Stimulated activated CD8-positive, alpha-beta memory T cell treated with anti-CD3 and anti-CD28 coated beads, Interleukin-7, amount 100 ng/mL, for 1 hour (primary cell): ENCODE data around the gene AKR1C1.
"Not testable (repeated sequence)": the region's sequence is repeated elsewhere in the genome, so short reads cannot be mapped to it uniquely, and the experiment has no call there.

Experiments
- DNase-seq, 2 donors: peaks; one replicate each; pipeline ENCODE4 v3.0.0-alpha.2; 2020; ENCODE audit warnings: low read depth in 2 of 2

AKR1C1 gene

DNA sequence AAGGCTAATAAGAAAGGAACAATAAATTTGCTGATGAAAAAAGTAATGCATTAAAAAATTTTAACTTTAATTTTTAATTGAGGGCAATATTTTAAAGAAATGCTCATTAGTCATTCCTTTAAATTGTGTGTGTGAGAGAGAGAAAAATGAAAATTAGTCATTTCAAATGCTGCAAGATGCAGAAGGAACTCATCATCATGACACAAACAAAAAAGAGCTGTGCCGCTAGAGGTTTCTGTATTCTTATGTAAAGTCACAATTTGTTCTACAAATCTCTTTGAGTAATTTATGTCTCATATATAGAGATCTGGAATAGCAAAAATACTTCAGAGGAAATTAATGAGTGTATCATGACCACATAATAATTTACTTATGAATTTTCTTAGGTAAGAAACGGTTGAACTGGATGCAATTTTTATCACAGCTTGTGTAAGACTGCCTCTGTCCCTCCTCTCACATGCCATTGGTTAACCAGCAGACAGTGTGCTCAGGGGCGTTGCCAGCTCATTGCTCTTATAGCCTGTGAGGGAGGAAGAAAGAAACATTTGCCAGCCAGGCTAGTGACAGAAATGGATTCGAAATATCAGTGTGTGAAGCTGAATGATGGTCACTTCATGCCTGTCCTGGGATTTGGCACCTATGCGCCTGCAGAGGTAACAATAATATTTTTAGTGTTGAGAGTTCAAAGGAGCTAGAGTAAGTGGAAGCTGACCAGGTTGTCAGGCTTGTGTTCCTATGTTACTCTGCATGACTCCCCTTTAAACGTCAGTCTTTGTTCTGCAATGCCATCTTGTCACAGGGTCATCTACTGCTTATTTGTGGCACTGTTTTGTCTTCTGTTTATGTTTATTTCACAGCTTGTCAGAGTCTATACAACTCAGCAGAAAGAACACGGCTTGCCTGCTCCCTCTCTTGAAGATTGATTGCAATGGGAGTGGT is at the start of gene AKR1C1:
Gene AKR1C1 (plus strand): TSS at position 540 of the 939 bp plus-strand sequence. CDS start 30 bp downstream, at position 570.
- not testable (repeated sequence) for DNase-seq

DNA sequence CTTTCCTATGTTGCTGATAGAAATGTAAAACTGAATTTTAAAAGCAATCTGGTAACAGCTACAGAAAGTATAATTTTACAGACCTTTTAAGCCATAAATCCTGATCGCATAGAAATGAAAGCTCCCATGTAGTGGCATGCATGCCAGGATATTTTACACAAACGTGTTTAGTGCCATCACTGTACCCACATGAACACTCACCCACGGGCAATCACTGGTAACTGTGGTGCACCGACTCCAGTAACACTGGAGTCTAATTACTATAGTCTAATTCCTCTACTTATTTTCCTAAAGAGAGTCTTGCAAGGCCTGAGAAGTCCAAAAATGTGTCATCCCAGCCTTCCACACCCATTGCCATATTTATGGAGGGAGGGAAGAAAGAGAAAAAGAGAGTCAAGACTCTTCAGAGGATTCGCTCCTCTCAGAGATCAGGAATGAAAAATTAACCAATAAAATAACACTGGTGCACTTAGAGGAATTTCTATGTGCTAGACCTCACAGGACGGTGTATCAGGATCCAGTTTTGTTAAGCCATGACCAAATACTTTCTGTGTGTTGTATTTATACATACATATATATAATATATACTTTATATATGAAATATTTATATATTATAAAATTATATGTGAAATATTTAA is 48.9 kb upstream of the AKR1C1 start:
- no peak for DNase-seq

DNA sequence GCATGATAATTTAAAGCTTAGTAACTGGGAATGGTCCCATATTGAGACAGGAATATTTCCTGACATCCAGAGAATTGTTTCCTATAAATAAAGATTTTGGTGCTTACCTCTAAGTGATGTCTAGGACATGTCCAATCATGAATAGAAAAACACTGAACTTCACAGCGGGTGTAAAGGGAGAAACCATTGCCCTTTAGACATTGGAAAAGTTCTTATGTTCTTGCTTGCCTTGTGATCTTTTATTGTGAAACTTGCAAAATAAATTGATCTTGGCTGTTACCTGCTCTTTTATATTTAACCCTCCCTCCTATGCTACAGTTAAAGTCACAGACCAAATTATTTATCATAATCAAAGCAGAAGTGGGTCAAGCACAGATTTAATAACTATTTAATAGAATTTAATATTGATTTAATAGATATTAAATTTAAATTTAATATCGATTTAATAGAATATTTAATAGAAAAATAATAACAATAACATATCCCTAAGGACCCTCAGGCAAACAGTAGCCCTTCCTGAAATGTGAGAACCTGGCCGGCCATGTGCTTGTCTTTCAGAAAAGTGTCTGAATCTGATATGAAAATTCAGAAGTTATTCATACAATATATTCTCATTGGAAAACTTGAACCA is 47.0 kb upstream of the AKR1C1 start:
- DNase-seq = no peak

DNA sequence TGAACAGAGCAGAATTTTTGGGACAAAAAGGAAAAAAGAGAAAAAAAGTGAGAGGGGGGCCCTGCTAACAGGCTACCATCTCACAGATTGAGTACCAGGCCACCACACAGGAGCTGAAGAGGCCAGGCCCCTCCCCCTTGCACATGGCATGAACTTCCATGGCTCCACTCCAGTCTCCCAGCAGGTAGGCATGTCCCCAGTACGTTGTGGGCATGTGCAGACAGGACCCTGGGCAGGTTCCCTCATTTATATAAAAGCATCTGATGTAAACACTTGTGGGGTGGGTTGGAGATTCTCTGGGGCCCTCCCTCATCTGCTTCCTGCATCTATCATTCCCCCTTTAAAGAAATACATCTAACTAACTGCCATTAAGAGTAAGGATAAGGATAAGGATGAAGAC is 45.0 kb upstream of the AKR1C1 start:
- DNase-seq = no peak

DNA sequence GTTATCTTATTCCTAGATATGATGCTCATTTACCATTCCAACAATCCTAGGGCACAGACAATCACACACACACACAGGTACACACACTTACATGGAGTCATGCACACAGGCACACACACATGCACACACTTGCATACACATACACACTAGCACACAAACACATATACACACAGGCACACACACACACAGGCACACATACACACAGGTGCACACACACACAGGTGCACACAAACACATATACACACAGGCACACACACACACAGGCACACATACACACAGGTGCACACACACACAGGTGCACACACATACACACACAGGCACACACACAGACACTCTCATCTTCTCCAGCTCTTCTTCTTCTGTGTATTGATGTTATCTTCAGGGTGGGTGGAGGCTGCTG is 38.7 kb upstream of the AKR1C1 start:
- not testable (repeated sequence) for DNase-seq

DNA sequence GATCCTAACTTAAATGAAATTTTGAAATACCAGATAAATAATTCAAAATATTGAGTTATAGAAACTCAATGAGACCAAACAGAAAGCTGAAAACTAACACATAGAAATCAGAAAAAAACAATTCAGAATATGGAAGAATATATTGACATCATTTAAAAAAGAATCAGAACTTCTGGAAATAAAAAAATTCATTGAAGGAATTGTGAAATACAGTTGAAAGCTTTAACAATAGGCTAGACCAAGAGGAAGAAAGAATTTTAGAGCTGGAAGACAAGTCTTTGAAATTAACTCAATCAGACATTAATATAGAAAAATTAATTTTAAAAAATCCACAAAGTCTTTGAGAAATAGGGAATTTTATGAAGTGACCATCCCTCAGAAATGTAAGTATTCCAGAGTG is 36.8 kb upstream of the AKR1C1 start:
- no peak for DNase-seq

DNA sequence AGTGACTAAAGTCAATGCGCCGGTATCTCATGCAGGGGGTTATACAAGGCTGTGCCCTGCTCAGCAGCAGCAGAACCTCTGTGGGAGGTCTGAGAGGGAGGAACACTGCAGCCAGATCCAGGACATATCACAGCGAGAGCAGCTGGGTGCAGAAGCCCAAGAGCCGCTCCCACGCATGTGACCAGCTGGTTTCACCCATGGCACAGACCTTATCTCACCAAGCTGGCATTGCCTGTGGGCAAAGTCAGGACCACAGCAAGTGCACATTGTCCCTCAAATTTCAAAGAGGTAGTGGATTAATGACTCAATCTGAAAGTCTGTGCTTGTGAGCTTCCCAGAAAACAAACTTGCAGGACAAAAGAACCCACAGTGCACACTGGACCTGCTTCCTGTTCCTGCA is 31.6 kb upstream of the AKR1C1 start:
- DNase-seq = no peak

DNA sequence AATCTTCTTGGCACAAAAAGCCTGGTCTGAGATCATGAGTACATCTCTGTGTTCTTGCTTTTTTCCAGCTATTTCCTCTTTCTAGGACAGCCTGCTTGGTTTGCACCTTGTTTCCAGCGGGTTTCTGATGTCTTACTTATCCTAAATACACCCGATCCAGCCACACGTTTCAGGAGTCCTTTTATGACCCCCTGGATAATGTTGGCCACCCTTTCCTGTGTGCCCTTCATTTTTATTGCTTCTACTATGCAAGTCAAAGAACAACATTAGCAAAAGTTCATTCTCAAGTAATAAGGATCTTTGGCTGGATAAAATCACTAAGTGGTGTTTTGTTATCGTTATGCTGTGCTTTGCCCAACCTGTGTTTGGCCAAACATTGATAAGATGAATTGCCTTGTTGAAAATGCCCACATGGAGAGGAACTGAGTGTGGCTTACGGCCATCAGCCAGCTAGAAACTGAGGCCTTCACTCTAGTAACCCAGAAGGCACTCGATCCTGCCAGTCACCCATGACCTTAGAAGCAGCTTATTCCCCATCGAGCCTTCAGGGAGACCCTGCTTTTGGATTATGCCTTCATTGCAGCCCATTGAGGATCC is 28.7 kb upstream of the AKR1C1 start:
- DNase-seq = no peak

DNA sequence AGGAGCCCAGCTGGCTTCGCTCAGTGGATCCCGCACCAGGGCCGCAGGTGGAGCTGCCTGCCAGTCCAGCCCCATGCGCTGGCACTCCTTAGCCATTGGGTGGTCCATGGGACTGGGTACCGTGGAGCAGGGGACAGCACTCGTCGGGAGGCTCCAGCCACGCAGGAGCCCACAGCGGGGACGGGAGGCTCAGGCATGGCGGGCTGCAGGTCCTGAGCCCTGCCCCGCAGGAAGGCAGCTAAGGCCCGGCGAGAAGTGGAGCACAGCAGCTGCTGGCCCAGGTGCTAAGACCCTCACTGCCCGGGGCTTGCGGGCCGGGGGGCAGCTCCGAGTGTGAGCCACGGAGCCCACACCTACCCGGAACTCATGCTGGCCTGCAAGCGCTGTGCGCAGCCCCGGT is 25.9 kb upstream of the AKR1C1 start:
- no peak for DNase-seq

DNA sequence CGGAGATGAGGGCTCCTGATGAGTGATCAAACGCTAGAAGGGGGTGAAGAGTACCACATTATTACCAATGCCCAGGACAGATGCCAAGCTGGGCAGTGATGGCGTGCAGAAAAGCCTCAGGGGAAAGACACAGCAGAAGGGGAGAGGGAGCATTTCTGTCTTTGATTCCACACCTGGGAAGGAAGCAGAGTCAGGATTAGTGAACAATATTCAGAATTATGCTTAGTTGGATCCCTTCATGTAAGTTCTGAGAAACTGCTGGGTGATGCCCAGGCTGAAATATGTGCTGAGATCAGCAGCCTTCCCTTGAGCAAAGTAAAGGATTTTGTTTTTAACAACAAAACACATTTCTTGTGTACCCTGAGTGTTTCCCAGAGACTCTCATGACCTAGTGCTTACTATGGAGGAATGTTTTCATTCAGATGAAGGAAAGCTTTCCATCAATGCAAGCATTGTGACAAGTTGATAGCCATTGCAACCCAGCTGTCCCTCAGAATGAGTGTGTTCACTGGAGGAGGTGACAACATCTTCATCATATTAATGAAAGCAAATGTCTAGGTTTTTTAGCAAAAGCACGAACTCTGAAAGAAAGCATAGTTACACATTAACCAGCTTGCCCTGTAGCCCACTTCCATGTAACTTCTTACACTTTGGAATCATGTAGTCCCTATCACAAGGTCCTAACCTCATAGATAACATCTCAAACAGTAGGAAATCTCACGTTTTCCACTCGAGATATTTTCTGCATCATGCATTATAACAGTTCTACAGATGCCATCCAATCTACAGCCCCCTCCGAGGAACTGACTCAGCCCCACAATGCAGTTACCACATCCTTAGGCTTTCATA is 23.8 kb upstream of the AKR1C1 start:
- no peak for DNase-seq

DNA sequence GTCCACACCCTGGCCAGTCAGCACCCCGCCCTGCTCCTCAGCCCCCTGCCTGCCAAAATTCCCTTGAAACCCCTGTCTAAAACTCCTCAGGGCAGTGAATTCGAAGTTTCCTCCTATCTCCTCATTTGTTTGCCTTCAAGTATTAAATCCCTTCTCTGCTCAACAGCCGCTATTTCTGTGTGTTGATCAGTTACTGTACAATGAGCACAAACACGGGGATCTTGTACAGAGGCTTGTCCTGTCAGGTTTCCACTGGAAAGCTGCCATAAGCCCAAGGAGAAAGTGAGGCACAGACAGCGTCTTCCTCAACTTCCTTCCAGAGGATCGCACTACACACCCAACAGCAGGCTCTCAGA is 23.2 kb upstream of the AKR1C1 start:
- DNase-seq = not testable (repeated sequence)

DNA sequence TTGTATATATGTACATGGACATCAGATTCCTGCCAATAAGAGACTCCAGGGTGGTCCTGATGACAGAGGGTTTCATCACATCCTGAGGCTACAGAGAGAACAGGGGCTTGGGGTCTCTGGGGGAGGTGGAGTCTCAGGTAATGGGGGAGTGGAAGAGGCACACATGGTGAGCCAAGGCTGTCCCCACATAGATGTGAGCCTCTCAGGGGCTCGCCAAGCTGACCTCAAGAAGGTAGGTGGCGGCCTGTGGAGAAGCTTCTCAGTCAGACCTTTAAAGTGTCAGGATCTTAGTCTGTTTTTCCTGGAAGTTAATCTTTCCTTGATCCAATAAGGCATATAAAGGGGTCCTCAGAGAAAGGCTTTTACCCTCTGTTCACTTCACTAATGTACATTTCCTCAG is 22.3 kb upstream of the AKR1C1 start:
- not testable (repeated sequence) for DNase-seq

DNA sequence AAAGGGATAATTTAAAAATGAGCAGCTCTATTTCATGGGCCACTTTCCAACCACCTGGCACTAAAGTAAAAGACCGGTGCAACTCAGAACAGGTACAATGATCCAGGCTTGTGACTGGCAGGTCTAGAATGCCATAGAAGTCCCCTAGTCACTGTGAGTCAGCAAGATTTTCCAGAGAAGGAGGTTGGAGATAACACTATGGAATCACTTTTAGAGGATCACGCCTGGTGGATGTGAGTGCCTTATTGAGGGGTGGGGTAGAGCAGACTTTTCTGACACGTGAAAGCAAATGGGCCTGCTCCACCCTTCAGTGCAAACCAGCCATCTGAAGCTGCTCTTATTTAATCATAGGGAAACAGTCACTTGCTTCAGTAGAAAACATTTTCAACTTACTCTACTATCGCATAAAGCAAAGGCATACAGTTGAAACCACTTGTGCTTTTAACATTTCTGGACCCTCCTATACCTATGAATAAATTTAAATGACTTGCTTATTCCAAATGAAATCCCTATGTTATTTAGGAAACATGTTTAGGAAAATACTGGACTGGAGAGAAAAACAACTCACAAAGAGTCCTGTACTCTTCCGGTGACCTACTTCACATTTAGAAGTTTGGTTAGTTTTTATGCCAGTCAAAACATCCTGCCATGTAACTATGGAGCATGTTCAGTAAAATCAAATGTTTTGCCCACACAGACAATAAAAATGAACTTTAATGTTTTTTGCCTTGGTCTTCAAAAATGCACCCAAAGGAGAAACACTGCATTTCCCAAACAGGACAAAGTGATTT is 21.5 kb upstream of the AKR1C1 start:
- DNase-seq = no peak

DNA sequence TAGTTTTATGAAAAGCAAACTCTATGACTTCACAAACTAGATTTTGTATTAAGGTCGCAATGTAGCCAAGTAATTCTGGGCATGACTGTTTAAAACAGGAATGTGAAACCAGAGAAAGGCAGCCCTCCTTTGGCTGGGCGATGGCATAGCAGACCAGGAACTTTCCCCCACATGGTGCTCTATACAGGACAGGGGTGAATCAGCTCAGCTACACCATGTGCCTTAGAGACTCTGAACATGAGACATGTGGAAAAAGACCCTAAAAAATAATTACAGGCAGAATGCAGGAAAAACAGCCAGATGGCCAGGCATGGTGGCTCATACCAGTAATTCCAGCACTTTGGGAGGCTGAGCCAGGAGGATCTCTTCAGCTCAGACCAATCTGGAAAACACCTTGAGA is 20.3 kb upstream of the AKR1C1 start:
- DNase-seq = not testable (repeated sequence)

DNA sequence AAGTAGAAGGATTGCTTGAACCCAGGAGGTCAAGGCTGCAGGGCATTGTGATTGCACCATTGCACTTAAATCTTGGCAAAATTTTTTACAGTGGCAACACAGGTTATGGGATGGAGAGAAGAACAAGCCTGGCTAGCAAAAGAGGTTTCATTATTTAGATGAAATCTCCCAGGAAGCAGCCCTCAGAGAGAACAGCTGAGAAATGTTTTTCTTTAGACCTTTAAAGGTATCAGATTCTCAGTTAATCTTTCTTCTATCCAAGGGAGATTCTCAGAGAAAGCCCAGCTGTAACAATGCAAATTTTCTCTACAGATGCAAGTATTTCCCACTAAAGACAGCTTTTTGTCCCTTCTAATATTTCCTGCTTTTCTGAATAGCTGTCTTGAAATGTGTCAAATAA is 19.8 kb upstream of the AKR1C1 start:
- not testable (repeated sequence) for DNase-seq

DNA sequence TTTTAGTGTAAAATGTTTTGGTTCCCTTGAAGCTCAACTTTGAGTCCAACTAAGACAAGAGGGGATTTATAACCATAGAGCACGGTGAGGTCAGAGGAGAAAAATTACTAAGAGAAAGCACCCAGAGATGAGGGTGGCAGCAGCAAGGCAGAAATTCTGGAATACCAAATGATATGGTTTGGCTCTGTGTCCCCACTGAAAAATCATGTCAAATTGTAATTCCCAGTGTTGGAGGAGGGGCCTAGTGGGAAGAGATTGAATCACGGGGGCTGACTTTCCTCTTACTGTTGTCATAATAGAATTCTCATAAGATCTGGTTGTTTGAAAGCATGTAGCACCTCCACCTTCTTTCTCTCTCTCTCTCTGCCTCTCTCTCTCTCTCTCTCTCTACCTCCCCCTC is 19.4 kb upstream of the AKR1C1 start:
- no peak for DNase-seq

DNA sequence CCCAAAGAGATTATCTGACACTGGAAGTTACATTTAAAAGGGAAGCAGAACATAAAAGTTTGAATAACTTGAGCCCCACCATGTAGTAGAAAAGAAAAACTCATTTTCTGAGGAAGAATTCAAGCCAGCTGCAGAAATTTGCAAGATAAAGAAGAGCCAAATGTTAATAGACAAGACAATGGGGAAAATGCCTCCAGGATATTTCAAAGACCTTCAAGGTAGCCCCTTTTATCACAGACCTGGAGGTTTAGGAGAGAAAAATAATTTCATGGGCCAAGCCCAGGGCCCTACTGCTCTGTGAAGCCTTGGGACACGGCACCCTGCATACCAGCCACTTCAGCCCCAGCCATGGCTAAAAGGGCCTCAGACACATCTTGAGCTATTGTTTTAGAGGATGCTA is 18.4 kb upstream of the AKR1C1 start:
- DNase-seq = no peak

DNA sequence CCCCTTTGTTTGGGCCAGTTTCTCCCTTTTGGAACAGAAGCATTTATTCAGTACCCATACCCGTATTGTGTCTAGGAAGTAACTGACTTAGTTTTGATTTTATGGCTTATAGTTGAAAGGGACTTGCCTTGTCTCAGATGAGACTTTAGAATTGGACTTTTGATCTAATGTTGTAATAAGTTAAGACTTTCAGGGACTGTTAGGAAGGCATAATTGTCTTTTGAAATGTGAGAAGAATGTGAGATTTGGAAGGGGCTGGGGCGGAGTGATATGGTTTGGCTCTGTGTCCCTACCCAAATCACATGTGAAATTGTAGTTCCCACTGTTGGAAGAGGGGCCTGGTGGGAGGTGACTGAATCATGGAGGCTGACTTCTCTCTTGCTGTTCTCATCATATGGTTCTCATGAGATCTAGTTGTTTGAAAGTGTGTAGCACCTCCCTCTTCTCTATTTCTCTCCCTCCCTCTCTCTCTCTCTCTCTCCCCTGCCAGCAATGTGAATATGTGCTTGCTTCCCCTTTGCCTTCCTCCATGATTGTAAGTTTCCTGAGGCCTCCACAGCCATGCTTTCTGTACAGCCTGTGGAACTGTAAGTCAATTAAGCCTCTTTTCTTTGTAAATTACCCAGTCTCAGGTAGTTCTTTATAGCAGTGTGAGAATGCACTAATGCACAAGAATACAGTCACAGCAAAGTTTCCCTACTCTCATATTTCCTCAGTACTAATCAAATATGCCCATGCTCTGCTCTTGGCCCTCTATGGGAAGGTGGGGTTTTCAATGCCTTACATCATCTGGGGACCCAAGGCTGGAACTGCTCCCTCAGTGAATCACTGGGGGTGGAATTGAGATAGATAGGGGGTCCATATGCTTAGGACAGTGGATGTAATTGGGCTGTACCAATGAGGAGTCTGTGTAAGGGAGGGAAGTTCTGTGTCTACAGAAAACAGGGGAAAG is 17.2 kb upstream of the AKR1C1 start:
- DNase-seq = no peak

DNA sequence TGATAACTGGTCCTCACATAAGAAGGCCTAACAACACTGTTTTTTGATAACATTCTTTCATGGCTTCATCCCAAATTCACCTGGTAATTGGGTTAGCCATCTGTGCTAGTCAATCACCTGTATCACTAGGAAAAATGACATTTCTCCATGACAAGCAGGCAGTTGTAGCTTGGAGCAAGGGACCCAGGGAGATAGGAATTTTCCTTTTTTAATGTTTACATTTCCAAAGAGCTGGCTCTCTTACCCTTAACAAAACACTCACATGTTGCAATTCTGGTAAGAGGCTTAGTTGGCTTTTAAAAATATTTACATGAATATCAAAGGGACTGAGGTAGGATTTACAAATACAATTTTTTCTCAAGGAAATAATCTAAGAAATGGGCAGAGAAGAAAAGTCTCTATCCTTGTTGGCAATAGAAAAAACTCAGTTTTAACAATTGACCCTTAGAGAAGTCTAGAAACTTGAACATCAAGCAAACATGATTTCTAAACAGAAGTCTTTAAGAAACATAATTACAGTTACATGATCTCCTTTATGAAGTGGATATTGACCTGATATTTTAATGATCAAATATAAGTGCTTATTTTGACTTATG is 16.1 kb upstream of the AKR1C1 start:
- no peak for DNase-seq
